Eye (tissue), 1 donor: ENCODE measurements around the gene NPPC.
"Not testable (repeated sequence)": the region's sequence is repeated elsewhere in the genome, so short reads cannot be mapped to it uniquely, and the experiment has no call there.

Experiments used
- DNase-seq: peaks from one replicate; pipeline ENCODE4 v3.0.0-alpha.2; 2015

NPPC gene, protein sequence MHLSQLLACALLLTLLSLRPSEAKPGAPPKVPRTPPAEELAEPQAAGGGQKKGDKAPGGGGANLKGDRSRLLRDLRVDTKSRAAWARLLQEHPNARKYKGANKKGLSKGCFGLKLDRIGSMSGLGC

DNA sequence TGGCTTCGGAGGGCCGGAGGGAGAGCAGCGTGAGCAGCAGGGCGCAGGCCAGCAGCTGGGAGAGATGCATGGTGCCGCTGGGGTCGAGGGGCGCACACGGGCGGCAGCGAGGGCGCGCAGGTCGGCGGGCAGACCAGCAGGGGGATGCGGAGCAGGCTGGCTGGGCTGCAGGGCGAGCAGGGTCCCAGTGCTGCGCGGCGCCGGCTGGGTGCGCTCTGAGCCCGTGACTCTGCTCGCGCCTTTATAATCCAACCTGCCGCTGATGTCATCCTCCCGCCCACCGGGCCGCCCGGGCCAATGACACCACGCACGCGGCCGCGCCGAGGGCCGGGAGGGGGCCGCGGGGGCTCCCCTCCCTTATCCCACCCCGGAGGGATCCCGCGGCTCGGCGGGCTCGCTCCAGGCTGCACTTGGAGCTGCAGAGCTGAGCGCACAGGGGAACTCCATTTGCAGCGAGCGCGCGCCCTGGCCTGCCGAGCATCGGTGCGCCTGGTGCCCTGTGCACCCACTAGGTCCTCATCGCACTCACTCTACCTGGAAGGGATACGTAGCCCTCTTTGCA lies at the start of gene NPPC:
TSS of gene NPPC (minus strand) at position 217 of the 562 bp plus-strand sequence. CDS start at position 70, 147 bp downstream.
- DNase-seq, result peak; percentile 93

DNA sequence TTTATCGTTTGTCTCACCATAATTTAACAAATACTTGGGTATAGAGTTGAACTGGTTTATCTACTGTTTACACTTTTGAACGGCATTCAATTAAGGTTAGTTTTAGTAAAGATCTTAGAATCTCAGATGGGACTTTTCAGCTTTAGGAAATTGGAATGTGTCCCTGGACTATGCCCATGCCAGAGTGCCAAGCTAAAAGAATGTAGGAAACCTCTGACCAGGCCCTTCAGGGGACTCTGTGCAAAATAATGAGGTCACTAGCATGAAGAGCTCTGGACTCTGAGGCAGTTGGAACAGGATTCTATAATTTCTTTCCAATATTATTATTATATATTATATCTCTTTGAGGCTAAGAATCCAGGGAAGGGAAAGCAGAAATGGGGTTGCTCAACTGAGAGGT lies 48.8 kb upstream of the NPPC start:
- DNase-seq, result no peak

DNA sequence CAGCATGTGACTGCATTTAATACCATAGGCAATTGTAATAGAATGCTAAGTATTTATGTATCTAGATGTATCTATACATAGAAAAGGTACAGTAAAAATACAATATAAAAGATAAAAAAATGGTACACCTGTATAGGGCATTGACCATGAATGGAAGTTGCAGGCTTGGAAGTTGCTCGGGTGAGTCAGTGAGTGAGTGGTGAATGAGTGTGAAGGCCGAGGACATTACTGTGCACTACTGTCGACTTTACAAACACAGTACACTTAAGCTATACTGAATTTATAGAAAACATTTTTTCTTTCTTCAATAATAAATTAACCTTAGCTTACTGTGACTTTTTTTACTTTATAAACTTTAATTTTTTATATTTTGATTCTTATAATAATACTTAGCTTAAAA lies 44.3 kb upstream of the NPPC start:
- DNase-seq, result no peak

DNA sequence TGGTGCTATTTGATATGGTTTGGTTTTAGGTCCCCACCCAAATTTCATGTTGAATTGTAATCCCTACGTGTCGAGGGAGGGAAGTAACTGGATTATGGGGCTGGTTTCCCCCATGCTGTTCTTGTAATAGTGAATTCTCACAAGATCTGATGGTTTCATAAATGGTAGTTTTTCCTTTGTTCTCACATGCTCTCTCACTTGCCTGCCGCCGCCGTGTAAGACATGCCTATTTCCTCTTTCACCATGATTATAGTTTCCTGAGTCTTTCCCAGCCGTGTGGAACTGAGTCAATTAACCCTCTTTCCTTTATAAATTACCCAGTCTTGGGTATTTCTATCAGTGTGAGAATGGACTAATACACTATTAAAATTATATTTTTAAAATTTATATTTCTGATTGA lies 42.6 kb upstream of the NPPC start:
- no peak for DNase-seq

DNA sequence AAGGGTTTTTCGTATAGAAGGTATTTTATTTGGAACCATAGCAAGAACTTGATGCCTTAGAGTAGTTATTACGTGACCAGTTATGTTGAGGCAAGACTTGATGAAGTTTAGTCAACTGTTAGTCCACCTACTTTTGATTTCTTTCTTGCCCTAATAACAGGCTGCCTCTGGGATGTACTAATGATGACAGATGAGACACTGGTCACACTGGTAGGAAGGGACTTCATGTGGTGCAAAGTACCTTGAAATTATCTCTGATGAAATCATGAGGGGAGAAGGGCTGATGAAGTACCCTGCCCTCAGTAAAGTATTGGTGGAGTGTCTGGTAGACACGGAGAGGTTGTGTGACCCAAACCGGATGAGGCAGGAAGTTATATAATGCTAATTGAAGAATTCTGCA lies 40.7 kb upstream of the NPPC start:
- DNase-seq, result no peak

DNA sequence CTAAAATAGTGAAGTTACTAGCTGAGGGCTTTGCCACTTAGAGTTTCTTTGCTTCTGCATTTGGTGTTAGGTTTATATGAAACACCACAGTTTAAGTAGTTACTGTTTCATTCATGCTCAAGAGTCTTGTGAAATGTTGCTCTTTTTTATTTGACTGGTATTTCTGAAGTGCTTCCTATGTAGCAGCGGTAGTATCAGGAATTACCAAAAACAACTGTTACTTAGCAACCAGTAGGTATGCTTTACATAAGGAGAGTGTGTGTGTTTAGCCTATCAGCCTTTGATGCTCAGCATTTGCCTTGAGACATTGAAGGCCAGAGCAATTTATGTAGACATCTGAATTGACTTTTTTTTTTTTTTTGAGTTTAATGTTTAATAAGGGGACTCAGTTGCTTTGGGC lies 38.9 kb upstream of the NPPC start:
- DNase-seq, result no peak

DNA sequence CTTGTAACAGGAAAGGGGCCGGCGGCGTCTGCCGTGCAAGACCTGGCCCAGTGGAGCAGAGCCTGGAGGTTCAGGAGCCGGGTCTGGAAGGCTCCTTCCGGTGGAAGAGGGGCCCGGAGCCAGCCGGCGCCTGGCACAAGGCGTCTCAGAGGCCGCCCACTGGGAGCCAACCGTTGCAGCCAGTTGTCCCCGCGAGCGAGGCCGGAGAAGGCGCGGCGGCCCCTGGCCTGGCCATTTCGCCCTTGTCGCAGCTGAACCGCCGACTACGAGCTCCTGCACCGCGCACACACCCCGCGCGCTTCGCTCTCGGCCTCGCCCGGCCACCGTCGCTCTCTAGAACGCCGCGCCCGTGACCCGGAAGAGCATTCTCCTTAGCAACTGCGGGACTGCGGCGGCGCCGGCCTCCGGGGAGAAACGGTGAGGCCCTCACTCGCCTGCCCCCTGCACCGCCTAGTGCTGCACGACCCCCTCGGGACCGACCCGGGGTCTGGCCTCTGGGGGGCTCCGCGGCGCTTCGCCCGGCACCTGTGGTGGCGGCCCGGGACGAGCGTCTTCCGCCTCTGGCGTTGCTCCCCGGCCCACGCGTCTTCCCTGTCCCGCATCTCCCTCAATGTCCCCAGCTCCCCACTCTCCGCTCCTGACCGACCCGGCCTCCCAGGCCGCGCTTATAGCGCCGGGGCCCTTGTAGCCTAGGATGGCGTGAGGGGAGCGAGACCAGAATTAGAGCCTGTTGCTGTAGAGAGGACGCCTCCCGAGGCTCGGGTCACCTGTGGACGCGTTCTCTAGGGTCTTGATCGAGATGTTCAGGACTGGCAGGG lies 35.4 kb upstream of the NPPC start, which contains the start of gene DIS3L2:
TSS of gene DIS3L2 (plus strand) at position 365 of the 818 bp plus-strand sequence. CDS start 53,215 bp downstream, outside the sequence.
- DNase-seq, result peak; percentile 96

DNA sequence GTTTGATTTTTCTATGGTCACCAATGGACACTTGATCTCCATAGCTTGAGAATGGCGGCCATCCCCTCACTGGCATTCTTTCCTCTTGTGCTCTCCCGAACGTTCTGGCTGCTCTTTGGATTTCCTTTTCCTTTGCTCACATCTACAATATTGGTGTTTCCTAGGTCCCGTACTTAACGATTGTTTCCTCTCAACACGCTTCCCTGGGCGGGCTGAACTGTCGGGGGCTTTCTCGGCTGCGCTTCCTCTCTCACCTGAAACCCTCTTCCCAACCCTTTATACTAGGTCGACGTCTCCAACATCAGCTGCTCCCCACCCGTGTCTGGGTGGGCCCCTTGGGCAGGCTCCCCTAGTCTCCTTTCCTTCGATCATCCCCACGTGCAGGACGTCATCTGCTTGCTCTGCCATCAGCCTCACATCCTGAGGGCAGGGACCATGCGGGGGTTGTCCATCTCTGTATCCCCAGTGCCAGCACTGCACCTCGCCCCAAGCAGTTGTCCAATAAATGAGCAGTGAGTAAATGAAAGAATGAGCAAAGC lies 34.7 kb upstream of the NPPC start:
- no peak for DNase-seq

DNA sequence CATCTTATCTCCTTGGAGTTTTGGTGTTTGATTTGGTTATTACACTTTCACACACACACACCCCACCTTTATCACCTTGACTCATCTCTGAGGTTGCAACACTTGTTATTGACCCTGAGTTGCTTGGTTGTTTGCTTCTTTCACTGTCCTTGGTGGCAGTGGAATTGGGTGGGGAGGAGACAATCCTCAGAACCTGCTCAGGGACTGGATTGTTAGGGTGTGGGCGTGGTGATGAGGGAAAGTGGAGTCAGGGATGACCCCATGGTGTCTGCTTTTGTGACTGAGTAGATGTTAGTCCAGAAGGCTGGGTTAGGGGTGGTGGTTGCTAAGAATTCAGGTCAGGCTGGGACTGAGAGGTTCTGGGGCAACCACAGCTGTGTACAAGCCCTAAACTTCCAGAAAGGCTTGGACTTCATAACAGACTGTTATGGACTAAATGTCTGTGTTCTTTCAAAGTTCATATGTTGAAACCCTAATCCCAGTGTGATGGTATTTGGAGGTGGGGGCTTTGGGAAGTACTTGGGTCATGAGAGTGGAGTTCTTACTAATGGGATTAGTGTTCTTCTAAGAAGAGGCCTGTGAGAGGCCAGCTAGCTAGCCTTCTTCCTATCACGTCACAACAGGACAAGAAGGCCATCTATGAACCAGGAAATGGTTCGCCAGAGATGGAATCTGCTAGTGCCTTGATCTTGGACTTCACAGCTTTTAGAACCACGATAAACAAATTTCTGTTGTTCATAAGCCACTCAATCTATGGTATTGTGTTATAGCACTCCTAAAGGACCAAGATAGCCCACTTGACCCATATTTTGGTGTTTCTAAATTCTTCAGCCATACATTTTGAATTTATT lies 31.9 kb upstream of the NPPC start:
- DNase-seq, result no peak

DNA sequence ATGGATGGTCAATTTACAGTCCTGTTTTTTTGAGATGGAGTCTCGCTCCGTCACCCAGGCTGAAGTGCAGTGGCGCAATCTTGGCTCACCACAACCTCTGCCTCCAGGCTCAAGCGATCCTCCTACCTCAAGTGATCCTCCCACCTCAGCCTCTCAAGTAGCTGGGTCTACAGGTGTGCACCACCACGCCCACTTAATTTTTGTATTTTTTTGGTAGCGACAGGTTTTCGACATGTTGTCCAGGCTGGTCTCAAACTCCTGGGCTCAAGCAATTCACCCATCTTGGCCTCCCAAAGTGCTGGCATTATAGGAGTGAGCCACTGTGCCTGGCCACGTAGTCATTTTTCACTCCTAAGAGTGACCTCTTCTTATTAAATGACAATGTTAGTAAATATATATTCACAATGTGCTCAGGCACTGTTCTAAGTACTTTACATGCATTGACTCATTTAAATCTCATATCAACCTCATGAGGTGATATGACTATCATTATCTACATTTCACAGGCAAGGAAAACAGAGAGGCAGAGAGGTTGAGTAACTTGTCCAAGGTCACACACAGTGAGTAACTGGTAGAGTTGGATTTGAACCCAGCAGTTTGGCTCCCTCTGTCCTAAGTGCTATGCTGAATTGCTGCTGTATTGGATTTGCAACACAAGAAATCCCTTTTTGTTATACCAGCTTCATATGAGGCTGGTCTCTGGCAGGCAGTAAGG lies 29.7 kb upstream of the NPPC start:
- DNase-seq, result no peak

DNA sequence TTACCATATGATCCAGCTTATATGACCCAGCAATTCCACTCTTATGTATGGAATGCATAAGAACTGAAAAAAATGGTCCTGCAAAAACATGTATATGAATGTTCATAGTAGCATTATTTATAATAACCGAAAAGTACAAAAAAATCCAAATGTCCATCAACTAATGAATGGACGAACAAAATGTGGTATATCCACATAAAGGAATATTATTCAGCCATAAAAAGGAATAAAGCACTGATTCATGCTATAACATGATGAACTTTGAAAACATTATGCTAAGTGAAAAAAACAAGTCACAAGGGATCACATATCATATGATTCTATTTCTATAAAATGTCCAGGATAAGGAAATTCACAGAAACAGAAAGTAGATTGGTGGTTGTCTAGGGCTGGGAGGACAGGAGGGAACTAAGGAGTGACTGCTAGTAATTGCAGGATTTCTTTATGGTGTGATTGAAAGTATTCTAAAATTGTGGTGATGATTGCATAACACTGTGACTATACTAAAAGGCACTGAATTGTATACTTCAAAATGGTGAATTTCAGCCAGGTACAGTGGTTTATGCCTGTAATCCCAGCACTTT lies 25.3 kb upstream of the NPPC start:
- DNase-seq, result no peak

DNA sequence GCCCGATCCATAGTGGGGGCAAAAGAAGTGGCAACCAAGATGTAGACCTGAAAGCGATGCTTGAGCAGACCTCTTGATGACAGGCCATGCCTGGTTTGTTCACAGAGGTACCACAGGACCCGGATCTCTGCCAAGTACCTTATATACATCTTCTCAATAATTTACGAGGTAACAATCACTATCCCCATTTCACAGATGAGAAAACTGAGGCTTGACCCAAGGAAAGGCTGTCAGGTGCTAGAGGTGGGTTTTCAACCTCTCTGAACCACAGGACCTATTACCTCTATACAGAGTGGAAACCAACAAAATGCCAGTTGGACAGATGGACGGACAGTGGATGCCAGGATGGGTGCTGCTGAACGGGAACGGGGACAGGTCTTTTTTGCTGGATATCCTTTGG lies 21.5 kb upstream of the NPPC start:
- DNase-seq, result no peak

DNA sequence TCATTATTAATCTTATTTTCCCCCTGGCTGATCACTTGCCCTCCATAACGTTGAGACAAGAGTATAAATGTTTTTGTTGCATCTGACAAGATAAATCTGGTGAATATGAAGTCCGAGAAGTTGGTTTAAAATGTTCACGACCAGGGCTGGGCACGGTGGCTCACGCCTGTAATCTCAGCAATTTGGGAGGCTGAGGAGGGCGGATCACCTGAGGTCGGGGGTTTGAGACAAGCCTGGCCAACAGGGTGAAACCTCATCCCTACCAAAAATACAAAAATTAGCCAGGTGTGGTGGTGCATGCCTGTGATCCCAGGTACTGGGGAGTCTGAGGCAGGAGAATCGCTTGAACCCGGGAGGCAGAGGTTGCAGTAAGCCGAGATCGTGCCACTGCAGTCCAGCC lies 20.9 kb upstream of the NPPC start:
- not testable (repeated sequence) for DNase-seq

DNA sequence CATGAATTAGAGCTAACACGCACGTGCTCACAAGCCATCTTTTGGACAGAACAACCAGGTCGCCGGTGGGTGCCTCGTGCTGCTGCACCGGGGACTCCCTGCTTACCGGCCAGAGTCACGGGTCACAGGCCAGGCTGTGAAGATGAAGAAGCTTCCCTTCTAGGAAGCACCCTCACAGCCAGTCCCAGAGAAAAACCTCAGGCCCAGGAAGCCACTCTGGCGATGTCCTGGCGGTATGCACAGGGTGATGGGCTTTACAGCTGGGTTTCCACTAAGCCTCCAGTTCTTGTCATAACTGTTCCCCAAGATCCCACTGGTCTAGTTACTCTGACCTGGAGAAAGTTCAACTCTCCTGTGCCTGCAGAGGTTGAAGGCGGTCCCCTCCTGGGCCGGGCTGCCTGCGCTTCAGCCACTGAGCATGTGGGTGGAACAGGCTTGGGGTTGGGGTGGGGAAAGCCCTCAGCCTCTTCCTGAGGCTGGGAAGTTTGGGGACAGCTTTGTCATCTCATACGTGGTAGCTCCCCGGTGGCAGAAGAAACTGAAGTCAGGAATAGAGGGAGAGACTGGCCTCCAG lies 20.1 kb upstream of the NPPC start:
- DNase-seq, result no peak

DNA sequence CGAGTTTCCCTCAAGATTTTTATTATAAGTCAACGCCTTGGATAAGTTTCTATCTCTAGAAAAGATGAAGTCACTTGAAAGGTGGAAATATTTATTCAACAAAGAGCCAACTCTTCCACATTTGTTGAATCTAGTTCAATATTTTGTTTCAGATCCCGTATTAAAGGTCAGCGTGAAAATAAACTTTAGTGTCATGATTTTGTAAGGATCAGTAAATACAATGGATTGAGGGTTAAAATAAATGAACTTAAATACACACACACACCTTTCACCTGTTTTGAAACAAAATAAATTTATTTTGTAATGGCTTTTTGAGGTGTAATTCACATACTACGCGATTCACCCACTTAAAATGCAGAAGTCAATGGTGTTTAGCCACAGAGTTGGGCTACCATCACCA lies 16.0 kb upstream of the NPPC start:
- no peak for DNase-seq

DNA sequence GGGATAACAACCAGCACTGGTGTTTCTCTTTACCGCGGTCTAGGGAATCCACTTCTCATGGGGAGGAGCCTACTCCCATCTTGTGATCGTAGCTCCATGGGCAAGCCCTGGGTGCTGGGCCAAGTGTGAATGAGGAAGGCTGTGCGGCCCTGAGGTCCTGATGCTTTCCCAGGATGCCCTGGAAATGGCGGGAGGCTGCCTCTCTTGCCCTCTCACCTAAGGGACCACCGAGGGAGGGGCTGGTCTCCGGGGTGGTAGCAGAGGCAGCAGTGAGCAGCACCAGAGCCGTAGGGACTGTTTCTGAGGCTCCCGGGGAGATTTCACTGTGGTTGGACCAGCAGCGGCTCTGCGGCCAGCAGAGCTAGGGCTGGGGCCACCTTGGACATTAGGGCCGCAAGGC lies 15.5 kb upstream of the NPPC start:
- DNase-seq, result no peak

DNA sequence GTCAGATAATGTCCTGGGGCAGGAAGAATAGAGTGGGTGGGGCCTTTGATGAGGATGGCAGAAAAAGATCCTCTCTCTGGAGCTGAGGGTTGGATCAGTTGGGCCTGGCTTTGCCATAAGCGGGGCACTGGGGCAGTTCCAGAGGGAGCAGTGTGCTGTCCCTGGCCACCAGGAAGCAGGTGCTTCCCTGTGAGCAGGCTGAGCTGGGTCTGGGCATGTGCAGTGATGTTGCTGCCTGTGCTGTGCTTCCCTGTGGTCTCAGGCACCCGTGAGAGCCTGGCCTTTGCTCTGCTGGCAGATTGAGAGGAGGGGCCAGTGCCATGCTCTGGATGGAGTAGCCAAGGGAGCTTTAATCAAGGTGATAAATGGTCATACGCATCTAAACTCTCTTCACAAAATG lies 14.6 kb upstream of the NPPC start:
- DNase-seq, result no peak

DNA sequence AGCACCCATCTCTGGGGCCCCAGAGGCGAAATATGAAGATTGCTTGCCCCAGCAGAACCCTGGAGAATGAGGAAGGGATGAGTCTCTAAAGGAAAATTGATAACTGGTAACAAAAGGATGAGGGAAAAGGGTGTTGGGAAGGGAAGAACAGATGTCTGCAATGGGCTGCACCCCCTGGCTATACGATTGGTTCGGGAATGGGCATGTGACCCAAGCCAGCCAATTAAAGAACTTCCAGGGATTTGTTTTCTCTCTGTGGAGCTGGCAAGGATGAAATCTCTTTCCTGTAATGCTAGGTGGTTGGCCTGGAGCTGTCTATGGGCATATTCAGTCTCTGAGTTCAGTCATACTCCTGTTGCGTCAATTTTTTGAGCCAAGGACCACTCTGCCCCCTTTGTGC lies 12.8 kb upstream of the NPPC start:
- no peak for DNase-seq

DNA sequence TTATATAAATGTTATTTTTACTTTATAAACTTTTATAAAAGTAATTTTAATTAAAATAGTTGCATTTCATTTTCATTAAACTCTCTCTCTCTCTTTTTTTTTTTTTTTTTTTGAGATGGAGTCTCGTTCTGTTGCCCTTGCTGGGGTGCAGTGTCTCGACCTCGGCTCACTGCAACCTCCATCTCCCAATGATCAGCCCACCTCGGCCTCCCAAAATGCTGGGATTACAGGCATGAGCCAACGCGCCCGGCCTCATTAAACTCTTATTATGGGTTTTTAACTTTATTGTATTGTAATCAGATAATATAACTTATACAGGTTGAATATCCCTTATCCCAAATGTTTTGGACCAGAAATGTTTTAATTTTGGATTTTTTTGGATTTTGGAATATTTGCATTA lies 10.9 kb upstream of the NPPC start:
- DNase-seq, result no peak

DNA sequence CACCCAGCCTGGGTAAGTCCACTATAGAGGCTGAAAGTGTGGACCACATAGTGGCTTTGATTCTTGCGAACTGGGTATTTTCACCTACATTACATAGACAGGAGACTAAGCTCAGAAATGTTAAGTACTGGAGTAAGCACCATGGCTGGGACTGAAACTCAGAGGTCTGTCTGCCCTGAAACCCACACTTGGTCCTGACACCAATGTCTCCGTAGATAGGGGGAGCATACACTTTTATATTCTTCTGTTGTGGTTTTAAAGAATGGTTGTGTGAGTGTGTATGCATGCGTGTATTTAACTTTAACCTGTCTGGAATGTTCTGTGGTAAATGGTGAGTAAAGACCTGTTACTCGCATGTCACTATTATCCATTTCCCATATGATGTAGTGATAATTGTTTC lies 10.3 kb upstream of the NPPC start:
- no peak for DNase-seq

DNA sequence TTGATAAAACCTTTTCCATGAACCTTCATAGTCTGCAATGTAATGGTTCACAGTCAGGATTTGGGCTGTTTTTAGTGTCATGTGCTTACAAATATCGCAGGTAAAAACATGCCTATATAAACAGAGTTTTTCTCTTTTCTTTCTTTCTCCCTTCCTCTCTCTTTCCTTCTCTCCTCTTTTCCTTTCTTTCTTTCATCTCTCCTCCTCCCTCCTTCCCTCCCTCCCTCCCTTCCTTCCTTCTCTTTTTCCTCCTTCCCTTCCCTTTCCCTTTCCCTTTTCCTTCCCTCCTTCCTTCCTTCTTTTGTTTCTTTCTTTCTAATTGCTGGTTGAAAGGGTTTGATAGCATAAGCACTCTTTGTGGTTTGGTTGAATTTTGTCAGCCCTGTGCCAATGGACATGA lies 9.6 kb upstream of the NPPC start:
- no peak for DNase-seq

DNA sequence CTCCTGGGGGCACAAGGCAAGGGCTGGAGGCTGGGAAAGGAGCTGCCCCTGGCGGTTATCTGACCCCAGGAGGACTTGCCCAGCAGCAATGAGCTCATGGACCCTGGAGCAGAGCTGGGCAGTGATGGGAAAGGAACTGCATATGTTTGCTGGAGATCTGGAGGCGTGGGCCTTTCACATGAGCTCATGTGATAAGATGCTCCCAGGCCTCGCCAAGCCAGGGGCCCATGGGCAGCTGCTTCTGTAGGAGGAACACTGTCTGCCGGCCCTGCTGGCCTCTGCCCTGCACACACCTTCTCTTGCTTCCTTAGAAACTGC lies 9.0 kb upstream of the NPPC start:
- DNase-seq, result peak; percentile 20
